ENCODE measurements around the gene DLK1.

The DLK1 gene

GRCh38 chr14:100684961-100685360 is 41.7 kb upstream of the DLK1 start:
- H3K9me3 ChIP-seq (ENCODE audit: insufficient read depth, low read depth, low read length), result no peaks in the 10 kb centered on the region
- H3K9ac ChIP-seq (ENCODE audit: low read depth, low read length), result no peak overlapping the region
- no peak overlapping the region for H3K4me3 ChIP-seq (ENCODE audit: low read length)
- H3K27me3 ChIP-seq (ENCODE audit: insufficient read depth, low read length), result no peaks in the 10 kb centered on the region
- no peaks in the 10 kb centered on the region for H3K36me3 ChIP-seq (ENCODE audit: insufficient read depth, low read depth, low read length)
- no peak overlapping the region for H3K27ac ChIP-seq (ENCODE audit: low read length)
- H3K4me1 ChIP-seq (ENCODE audit: insufficient read depth, low read length), result no peaks in the 10 kb centered on the region

- Histone ChIP-seq H3K36me3 (ENCODE audit: insufficient read depth, low read depth, low read length) (no peaks in the 10 kb centered on the region), H3K4me3 (ENCODE audit: low read length) (no peak overlapping the region), H3K9me3 (ENCODE audit: insufficient read depth, low read depth, low read length) (no peaks in the 10 kb centered on the region), H3K27ac (ENCODE audit: low read length) (no peak overlapping the region), H3K4me1 (ENCODE audit: insufficient read depth, low read length) (no peaks in the 10 kb centered on the region), H3K9ac (ENCODE audit: low read depth, low read length) (no peak overlapping the region), H3K27me3 (ENCODE audit: insufficient read depth, low read length) (no peaks in the 10 kb centered on the region)
Measured at GRCh38 chr14:100686858-100687257, 39.8 kb upstream of the DLK1 start.

- H3K36me3 ChIP-seq (ENCODE audit: insufficient read depth, low read depth, low read length), result no peaks in the 10 kb centered on the region
Measured at GRCh38 chr14:100687386-100687785, 39.3 kb upstream of the DLK1 start.

GRCh38 chr14:100688051-100688450 is 38.6 kb upstream of the DLK1 start:
- no peaks in the 10 kb centered on the region for H3K36me3 ChIP-seq (ENCODE audit: insufficient read depth, low read depth, low read length)
- no peaks in the 10 kb centered on the region for H3K9me3 ChIP-seq (ENCODE audit: insufficient read depth, low read depth, low read length)
- H3K9ac ChIP-seq (ENCODE audit: low read depth, low read length), result no peak overlapping the region
- no peaks in the 10 kb centered on the region for H3K4me1 ChIP-seq (ENCODE audit: insufficient read depth, low read length)
- H3K4me3 ChIP-seq (ENCODE audit: low read length), result no peak overlapping the region
- no peaks in the 10 kb centered on the region for H3K27me3 ChIP-seq (ENCODE audit: insufficient read depth, low read length)
- H3K27ac ChIP-seq (ENCODE audit: low read length), result no peak overlapping the region

More at GRCh38 chr14:100687386-100687785, 39.3 kb upstream of the DLK1 start:
- Histone ChIP-seq H3K9ac (ENCODE audit: low read depth, low read length) (no peak overlapping the region), H3K9me3 (ENCODE audit: insufficient read depth, low read depth, low read length) (no peaks in the 10 kb centered on the region), H3K27me3 (ENCODE audit: insufficient read depth, low read length) (no peaks in the 10 kb centered on the region), H3K4me1 (ENCODE audit: insufficient read depth, low read length) (no peaks in the 10 kb centered on the region), H3K4me3 (ENCODE audit: low read length) (no peak overlapping the region), H3K27ac (ENCODE audit: low read length) (no peak overlapping the region)

GRCh38 chr14:100688598-100689461 is 37.9 kb upstream of the DLK1 start:
- Histone ChIP-seq H3K27ac (ENCODE audit: low read length) (no peak overlapping the region), H3K4me1 (ENCODE audit: insufficient read depth, low read length) (no peaks in the 10 kb centered on the region), H3K27me3 (ENCODE audit: insufficient read depth, low read length) (no peaks in the 10 kb centered on the region), H3K4me3 (ENCODE audit: low read length) (no peak overlapping the region), H3K9me3 (ENCODE audit: insufficient read depth, low read depth, low read length) (no peaks in the 10 kb centered on the region), H3K36me3 (ENCODE audit: insufficient read depth, low read depth, low read length) (no peaks in the 10 kb centered on the region), H3K9ac (ENCODE audit: low read depth, low read length) (no peak overlapping the region)

GRCh38 chr14:100690672-100691071 is 36.0 kb upstream of the DLK1 start:
- no peak overlapping the region for H3K4me3 ChIP-seq (ENCODE audit: low read length)
- H3K27me3 ChIP-seq (ENCODE audit: insufficient read depth, low read length), result no peaks in the 10 kb centered on the region
- H3K9me3 ChIP-seq (ENCODE audit: insufficient read depth, low read depth, low read length), result no peaks in the 10 kb centered on the region
- no peak overlapping the region for H3K27ac ChIP-seq (ENCODE audit: low read length)
- H3K4me1 ChIP-seq (ENCODE audit: insufficient read depth, low read length), result no peaks in the 10 kb centered on the region
- H3K36me3 ChIP-seq (ENCODE audit: insufficient read depth, low read depth, low read length), result no peaks in the 10 kb centered on the region
- H3K9ac ChIP-seq (ENCODE audit: low read depth, low read length), result no peak overlapping the region

GRCh38 chr14:100691395-100692056 is 35.2 kb upstream of the DLK1 start:
- H3K4me3 ChIP-seq (ENCODE audit: low read length), result no peak overlapping the region
- no peaks in the 10 kb centered on the region for H3K27me3 ChIP-seq (ENCODE audit: insufficient read depth, low read length)
- H3K9me3 ChIP-seq (ENCODE audit: insufficient read depth, low read depth, low read length), result no peaks in the 10 kb centered on the region
- H3K4me1 ChIP-seq (ENCODE audit: insufficient read depth, low read length), result no peaks in the 10 kb centered on the region
- H3K36me3 ChIP-seq (ENCODE audit: insufficient read depth, low read depth, low read length), result no peaks in the 10 kb centered on the region
- no peak overlapping the region for H3K27ac ChIP-seq (ENCODE audit: low read length)
- H3K9ac ChIP-seq (ENCODE audit: low read depth, low read length), result no peak overlapping the region

- H3K4me3 ChIP-seq (ENCODE audit: low read length), result no peak overlapping the region
- no peaks in the 10 kb centered on the region for H3K4me1 ChIP-seq (ENCODE audit: insufficient read depth, low read length)
- H3K27ac ChIP-seq (ENCODE audit: low read length), result no peak overlapping the region
- H3K27me3 ChIP-seq (ENCODE audit: insufficient read depth, low read length), result no peaks in the 10 kb centered on the region
- H3K9me3 ChIP-seq (ENCODE audit: insufficient read depth, low read depth, low read length), result no peaks in the 10 kb centered on the region
- no peaks in the 10 kb centered on the region for H3K36me3 ChIP-seq (ENCODE audit: insufficient read depth, low read depth, low read length)
- H3K9ac ChIP-seq (ENCODE audit: low read depth, low read length), result no peak overlapping the region
Measured at GRCh38 chr14:100692256-100692655, 34.4 kb upstream of the DLK1 start.

- Histone ChIP-seq H3K9ac (ENCODE audit: low read depth, low read length) (no peak overlapping the region), H3K36me3 (ENCODE audit: insufficient read depth, low read depth, low read length) (no peaks in the 10 kb centered on the region), H3K27me3 (ENCODE audit: insufficient read depth, low read length) (no peaks in the 10 kb centered on the region), H3K4me1 (ENCODE audit: insufficient read depth, low read length) (no peaks in the 10 kb centered on the region), H3K9me3 (ENCODE audit: insufficient read depth, low read depth, low read length) (no peaks in the 10 kb centered on the region), H3K4me3 (ENCODE audit: low read length) (no peak overlapping the region), H3K27ac (ENCODE audit: low read length) (no peak overlapping the region)
Measured at GRCh38 chr14:100692859-100693558, 33.7 kb upstream of the DLK1 start.

GRCh38 chr14:100693877-100694578 is 32.7 kb upstream of the DLK1 start:
- Histone ChIP-seq H3K9ac (ENCODE audit: low read depth, low read length) (no peak overlapping the region), H3K9me3 (ENCODE audit: insufficient read depth, low read depth, low read length) (no peaks in the 10 kb centered on the region), H3K4me3 (ENCODE audit: low read length) (no peak overlapping the region), H3K27me3 (ENCODE audit: insufficient read depth, low read length) (no peaks in the 10 kb centered on the region), H3K27ac (ENCODE audit: low read length) (no peak overlapping the region), H3K4me1 (ENCODE audit: insufficient read depth, low read length) (no peaks in the 10 kb centered on the region), H3K36me3 (ENCODE audit: insufficient read depth, low read depth, low read length) (no peaks in the 10 kb centered on the region)

- Histone ChIP-seq H3K4me3 (ENCODE audit: low read length) (no peak overlapping the region), H3K36me3 (ENCODE audit: insufficient read depth, low read depth, low read length) (no peaks in the 10 kb centered on the region), H3K27me3 (ENCODE audit: insufficient read depth, low read length) (no peaks in the 10 kb centered on the region), H3K4me1 (ENCODE audit: insufficient read depth, low read length) (no peaks in the 10 kb centered on the region), H3K9me3 (ENCODE audit: insufficient read depth, low read depth, low read length) (no peaks in the 10 kb centered on the region), H3K9ac (ENCODE audit: low read depth, low read length) (no peak overlapping the region), H3K27ac (ENCODE audit: low read length) (no peak overlapping the region)
Measured at GRCh38 chr14:100694579-100695422, 31.9 kb upstream of the DLK1 start.

Data from iPS-20b (cell line).